ENCODE measurements around the gene SAFB. TPM values are rescaled to one million over a fixed set of nuclear protein-coding genes. Genes with fewer than 3 reads are reported as not detected.

The SAFB gene
- total and polyA plus RNA-seq, 2 of the 13 experiments (the other 11 are each of a cell fraction or from before 2014, with no cell fraction given), result 21.0 to 28.4 TPM

- TF ChIP-seq DZIP1 (CRISPR knock-in tag; IDR thresholded peaks at IDR 0.05) (no peak), PRDM15 (CRISPR knock-in tag; IDR thresholded peaks at IDR 0.05) (no peak), ZNF607 (CRISPR knock-in tag; IDR thresholded peaks at IDR 0.05; ENCODE audit: borderline replicate concordance) (no peak), MBNL3 (CRISPR knock-in tag; conservative IDR thresholded peaks at IDR 0.05) (no peak), RERE (CRISPR knock-in tag; IDR thresholded peaks at IDR 0.05; ENCODE audit: low read depth) (no peak), ZNF614 (CRISPR knock-in tag; IDR thresholded peaks at IDR 0.05; ENCODE audit: borderline replicate concordance) (peak; percentile 29; the same call in 1 of the 2 replicates), TIGD3 (CRISPR knock-in tag; IDR thresholded peaks at IDR 0.05; ENCODE audit: borderline replicate concordance) (no peak), FOXA1 (IDR thresholded peaks at IDR 0.05) (no peak), FOXA1 (CRISPR knock-in tag; IDR thresholded peaks at IDR 0.05) (no peak), NR0B2 (CRISPR knock-in tag; IDR thresholded peaks at IDR 0.05) (no peak), ZFP82 (CRISPR knock-in tag; IDR thresholded peaks at IDR 0.05; ENCODE audit: borderline replicate concordance) (no peak), MZF1 (CRISPR knock-in tag; IDR thresholded peaks at IDR 0.05; ENCODE audit: borderline replicate concordance) (peak; percentile 90), SKI (IDR thresholded peaks at IDR 0.05; ENCODE audit: partially characterized antibody) (peak; percentile 60), ZSCAN31 (CRISPR knock-in tag; IDR thresholded peaks at IDR 0.05; ENCODE audit: low read depth) (no peak)
Measured at GRCh38 chr19:5594521-5594950, 28.3 kb upstream of the SAFB start (continued).
